ENCODE measurements around the gene CYP2A6. TPM values are rescaled to one million over a fixed set of nuclear protein-coding genes. Genes with fewer than 3 reads are reported as not detected.
A peak's percentile ranks its signal among the peaks of the same experiment; 100 is the strongest.
"Not testable (repeated sequence)": the region's sequence is repeated elsewhere in the genome, so short reads cannot be mapped to it uniquely, and the experiment has no call there.

CYP2A6 gene
- total RNA-seq (1 to 10 TPM in 3 of 9 donors, under 1 TPM in 5, not detected in 1; 0.11 to 2.1 (median 0.70) TPM), polyA plus RNA-seq (1 to 10 TPM in 1 of 3 donors, under 1 TPM in 2; 0.51 to 1.7 (median 0.57) TPM)
- long read RNA-seq, donor 1, result 0 reads
- long read RNA-seq, donor 2, result 0 reads
- long read RNA-seq, donor 3, result 0 reads
- long read RNA-seq, donor 4, partial matches to known transcripts, result 1 of 1 reads
- long read RNA-seq, donor 4, other reads (novel, unspliced or antisense), result 0 of 1 reads
- long read RNA-seq, donor 5, result 0 reads
- long read RNA-seq, donor 6, result 0 reads
- long read RNA-seq, donor 7, result 0 reads
- long read RNA-seq, donor 8, result 0 reads
- long read RNA-seq, donor 9, result 0 reads
- long read RNA-seq, donor 10, result 0 reads

DNA sequence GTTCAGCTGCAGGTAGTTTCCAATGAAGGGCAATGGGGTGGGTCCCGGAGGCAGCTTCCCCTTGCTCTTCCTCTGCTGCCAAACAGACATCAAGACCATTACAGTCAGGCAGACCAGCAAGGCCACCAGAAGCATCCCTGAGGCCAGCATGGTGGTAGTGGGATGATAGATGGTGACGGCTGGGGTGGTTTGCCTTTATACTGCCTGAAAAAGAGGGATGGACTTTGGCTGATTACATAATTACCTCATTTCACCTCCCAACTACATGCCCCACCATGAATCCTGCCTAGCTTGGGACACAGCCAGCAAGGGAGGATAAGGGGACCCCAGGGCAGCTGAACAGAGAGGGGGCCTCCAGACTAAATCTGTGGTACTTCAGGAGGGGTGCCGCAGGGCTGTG, at the start of gene CYP2A6:
CYP2A6 (minus strand) TSS at position 171 of the 400 bp plus-strand sequence; CDS start at position 150, 21 bp downstream.
- H3K9me3 ChIP-seq (replicated peaks in 1 of 3); DNase-seq; H3K27ac ChIP-seq; H3K4me1 ChIP-seq (replicated peaks in 1 of 2); H3K36me3 ChIP-seq (replicated peaks in 1 of 2); H3K27me3 ChIP-seq; intact Hi-C loops (cut with DNase I); H3K4me3 ChIP-seq: not testable (repeated sequence)
- 89 to 100% (median 89%) methylated on average over 1 to 3 of the region's 3 CpGs for WGBS, 4 donors

DNA sequence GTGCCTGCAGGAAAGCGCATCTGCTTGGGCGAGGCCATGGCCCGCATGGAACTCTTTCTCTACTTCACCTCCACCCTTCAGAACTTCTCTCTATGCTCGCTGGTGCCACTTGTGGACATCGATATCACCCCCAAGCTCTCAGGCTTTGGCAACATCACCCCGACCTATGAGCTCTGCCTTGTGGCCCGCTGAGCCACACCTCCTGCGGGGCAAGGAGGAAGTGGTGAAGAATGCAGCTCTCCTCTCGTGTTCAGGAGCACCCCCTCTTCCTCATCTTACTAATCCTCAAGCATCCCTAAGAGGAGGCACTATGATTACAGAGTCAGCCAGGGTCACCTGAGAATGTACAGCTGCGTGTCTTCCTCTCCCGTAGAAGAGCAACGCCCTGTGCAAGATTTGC, 49.7 kb upstream of the CYP2A6 start:
- 77 to 83% (median 83%) methylated on average over 12 of the region's 12 CpGs for WGBS, 4 donors
- H3K36me3 ChIP-seq (replicated peaks in 1 of 2); H3K4me3 ChIP-seq; H3K27ac ChIP-seq; H3K4me1 ChIP-seq (replicated peaks in 1 of 2); H3K9me3 ChIP-seq (replicated peaks in 1 of 3); DNase-seq; H3K27me3 ChIP-seq; intact Hi-C loops (cut with DNase I): not testable (repeated sequence)

DNA sequence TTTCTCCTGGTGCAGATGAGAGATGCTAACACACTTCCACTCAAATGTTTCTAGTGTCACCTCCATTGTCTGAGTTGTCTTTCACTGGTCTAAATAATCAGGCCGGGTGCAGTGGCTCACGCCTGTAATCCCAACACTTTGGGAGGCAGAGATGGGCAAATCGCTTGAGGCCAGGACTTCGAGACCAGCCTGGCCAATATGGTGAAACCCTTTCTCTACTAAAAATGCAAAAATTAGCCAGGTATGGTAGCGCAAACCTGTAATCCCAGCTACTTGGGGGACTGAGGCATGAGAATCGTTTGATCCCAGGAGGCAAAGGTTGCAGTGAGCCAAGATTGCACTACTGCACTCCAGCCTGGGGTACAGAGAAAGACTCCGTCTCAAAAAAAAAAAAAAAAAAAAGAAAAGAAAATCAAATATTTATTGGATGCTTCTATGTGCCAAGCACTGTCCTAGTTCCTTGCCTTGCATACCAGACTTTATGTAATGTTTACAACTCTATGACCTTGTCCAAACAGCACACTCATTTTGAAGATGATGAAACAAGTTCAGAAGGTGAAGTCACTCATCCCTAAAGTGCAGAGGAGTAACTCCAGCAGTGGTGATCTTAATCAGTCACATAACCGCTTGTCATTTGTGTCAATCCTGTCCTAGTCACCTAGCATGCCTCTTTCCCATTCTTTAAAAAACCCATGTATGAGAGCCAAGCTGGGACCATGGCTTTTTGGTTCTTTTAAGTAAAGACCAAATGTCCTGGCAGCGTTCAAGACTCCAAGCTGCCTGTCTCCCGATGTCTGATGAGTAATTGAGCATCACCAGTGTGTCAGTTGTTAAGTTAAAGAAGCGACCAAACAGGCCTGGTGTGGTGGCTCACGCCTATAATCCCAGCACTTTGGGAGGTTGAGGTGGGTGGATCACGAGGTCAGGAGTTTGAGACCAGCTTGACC, 46.9 kb upstream of the CYP2A6 start:
- DNase-seq, result peak in 1 of 7 donors; percentile 2
- WGBS, 4 donors, result 82 to 88% (median 85%) methylated on average over 13 of the region's 13 CpGs
- H3K4me3 ChIP-seq; H3K36me3 ChIP-seq (replicated peaks in 1 of 2); H3K27ac ChIP-seq; intact Hi-C loops (cut with DNase I); H3K9me3 ChIP-seq (replicated peaks in 1 of 3); H3K4me1 ChIP-seq (replicated peaks in 1 of 2); H3K27me3 ChIP-seq: not testable (repeated sequence)

- WGBS, 4 donors, result 91 to 96% (median 93%) methylated on average over 5 of the region's 5 CpGs
- intact Hi-C loops (cut with DNase I), result no loop called here
- no peak overlapping the region for H3K27ac ChIP-seq
- no peaks in the 10 kb centered on the region for H3K9me3 ChIP-seq (replicated peaks in 1 of 3)
- no peak for TF ChIP-seq POLR2A (IDR thresholded peaks at IDR 0.05)
- TF ChIP-seq, protein P1, sequence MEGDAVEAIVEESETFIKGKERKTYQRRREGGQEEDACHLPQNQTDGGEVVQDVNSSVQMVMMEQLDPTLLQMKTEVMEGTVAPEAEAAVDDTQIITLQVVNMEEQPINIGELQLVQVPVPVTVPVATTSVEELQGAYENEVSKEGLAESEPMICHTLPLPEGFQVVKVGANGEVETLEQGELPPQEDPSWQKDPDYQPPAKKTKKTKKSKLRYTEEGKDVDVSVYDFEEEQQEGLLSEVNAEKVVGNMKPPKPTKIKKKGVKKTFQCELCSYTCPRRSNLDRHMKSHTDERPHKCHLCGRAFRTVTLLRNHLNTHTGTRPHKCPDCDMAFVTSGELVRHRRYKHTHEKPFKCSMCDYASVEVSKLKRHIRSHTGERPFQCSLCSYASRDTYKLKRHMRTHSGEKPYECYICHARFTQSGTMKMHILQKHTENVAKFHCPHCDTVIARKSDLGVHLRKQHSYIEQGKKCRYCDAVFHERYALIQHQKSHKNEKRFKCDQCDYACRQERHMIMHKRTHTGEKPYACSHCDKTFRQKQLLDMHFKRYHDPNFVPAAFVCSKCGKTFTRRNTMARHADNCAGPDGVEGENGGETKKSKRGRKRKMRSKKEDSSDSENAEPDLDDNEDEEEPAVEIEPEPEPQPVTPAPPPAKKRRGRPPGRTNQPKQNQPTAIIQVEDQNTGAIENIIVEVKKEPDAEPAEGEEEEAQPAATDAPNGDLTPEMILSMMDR (IDR thresholded peaks at IDR 0.05), result no peak
- H3K36me3 ChIP-seq (replicated peaks in 1 of 2), result no peaks in the 10 kb centered on the region
- H3K27me3 ChIP-seq, result no peaks in the 10 kb centered on the region
- no peak for DNase-seq
- no peak overlapping the region for H3K4me3 ChIP-seq
- no peaks in the 10 kb centered on the region for H3K4me1 ChIP-seq (replicated peaks in 1 of 2)
Measured at GRCh38 chr19:40896418-40896796, 46.2 kb upstream of the CYP2A6 start.

- no peaks in the 10 kb centered on the region for H3K4me1 ChIP-seq (replicated peaks in 1 of 2)
Measured at GRCh38 chr19:40893112-40893511, 42.9 kb upstream of the CYP2A6 start.

More at GRCh38 chr19:40893112-40893511, 42.9 kb upstream of the CYP2A6 start:
- no peak for TF ChIP-seq POLR2A (IDR thresholded peaks at IDR 0.05)
- TF ChIP-seq, protein P1 (IDR thresholded peaks at IDR 0.05), result no peak
- Histone ChIP-seq H3K27me3 (no peaks in the 10 kb centered on the region), H3K9me3 (replicated peaks in 1 of 3) (no peaks in the 10 kb centered on the region), H3K27ac (no peak overlapping the region), H3K4me3 (no peak overlapping the region), H3K36me3 (replicated peaks in 1 of 2) (no peaks in the 10 kb centered on the region)
- intact Hi-C loops (cut with DNase I), result no loop called here
- DNase-seq, result no peak

Measured in adrenal gland (tissue), 19 donors.